ELR (cell line): Measurements from ENCODE around the gene WWOX.

Experiments used
- DNase-seq: peaks from one replicate; pipeline ENCODE4 v3.0.0-alpha.2; 2015; ENCODE audit warnings: low read depth

WWOX gene

GRCh38 chr16:78609402-78610274, 510.2 kb downstream of the WWOX start:
- no peak for DNase-seq

- DNase-seq = no peak
Measured at GRCh38 chr16:78611318-78611717, 511.9 kb downstream of the WWOX start.

- no peak for DNase-seq
Measured at GRCh38 chr16:78619811-78620210, 520.4 kb downstream of the WWOX start.

GRCh38 chr16:78620291-78620690, 520.8 kb downstream of the WWOX start:
- no peak for DNase-seq

- no peak for DNase-seq
Measured at GRCh38 chr16:78623796-78624195, 524.3 kb downstream of the WWOX start.

GRCh38 chr16:78624366-78624765, 524.9 kb downstream of the WWOX start:
- no peak for DNase-seq

GRCh38 chr16:78628461-78629045, 529.1 kb downstream of the WWOX start:
- DNase-seq = no peak

- no peak for DNase-seq
Measured at GRCh38 chr16:78629173-78629572, 529.7 kb downstream of the WWOX start.

- DNase-seq = no peak
Measured at GRCh38 chr16:78630102-78630501, 530.6 kb downstream of the WWOX start.

- no peak for DNase-seq
Measured at GRCh38 chr16:78633551-78633950, 534.1 kb downstream of the WWOX start.

GRCh38 chr16:78635807-78636206, 536.4 kb downstream of the WWOX start:
- no peak for DNase-seq

GRCh38 chr16:78638371-78638770, 538.9 kb downstream of the WWOX start:
- DNase-seq = no peak

- DNase-seq = no peak
Measured at GRCh38 chr16:78639775-78640174, 540.3 kb downstream of the WWOX start.

- no peak for DNase-seq
Measured at GRCh38 chr16:78640886-78641285, 541.4 kb downstream of the WWOX start.

GRCh38 chr16:78641433-78641832, 542.0 kb downstream of the WWOX start:
- DNase-seq = no peak

- no peak for DNase-seq
Measured at GRCh38 chr16:78642621-78643285, 543.3 kb downstream of the WWOX start.

- DNase-seq = no peak
Measured at GRCh38 chr16:78645657-78646056, 546.2 kb downstream of the WWOX start.

GRCh38 chr16:78647019-78647418, 547.6 kb downstream of the WWOX start:
- no peak for DNase-seq

- no peak for DNase-seq
Measured at GRCh38 chr16:78647491-78647890, 548.0 kb downstream of the WWOX start.

- no peak for DNase-seq
Measured at GRCh38 chr16:78648517-78648916, 549.1 kb downstream of the WWOX start.

GRCh38 chr16:78650339-78651074, 551.1 kb downstream of the WWOX start:
- no peak for DNase-seq

- no peak for DNase-seq
Measured at GRCh38 chr16:78654929-78655328, 555.5 kb downstream of the WWOX start.
